Glomerular endothelial cell (primary cell): ENCODE measurements around the gene GPR146. TPM values are rescaled to one million over a fixed set of nuclear protein-coding genes. Genes with fewer than 3 reads are reported as not detected.
A peak's percentile ranks its signal among the peaks of the same experiment; 100 is the strongest.
"Not testable (repeated sequence)": the region's sequence is repeated elsewhere in the genome, so short reads cannot be mapped to it uniquely, and the experiment has no call there.

ENCODE experiments used
- DNase-seq: peaks from one replicate; pipeline ENCODE4 v3.0.0-alpha.2; 2011; ENCODE audit warnings: low read depth, low spot score; ENCODE audit errors: extremely low read depth
- total RNA-seq: library from RNA; depleted of rRNA; stranded (reverse); fragments of >200 nt; gene quantifications from 2 replicates; pipeline ENCODE4 v1.2.3, GENCODE V29; 2015

The GPR146 gene
- total RNA-seq, 1 donor from 2014 or later: 33.5 TPM

- no peak for DNase-seq
Observed at GRCh38 chr7:1024876-1025742, 19.2 kb upstream of the GPR146 start.

GRCh38 chr7:1025743-1026581 is 18.4 kb upstream of the GPR146 start:
- DNase-seq: no peak

- DNase-seq: no peak
Observed at GRCh38 chr7:1026721-1027161, 17.6 kb upstream of the GPR146 start.

GRCh38 chr7:1027242-1028043 is 16.9 kb upstream of the GPR146 start:
- DNase-seq: no peak

- no peak for DNase-seq
Observed at GRCh38 chr7:1028044-1028770, 16.1 kb upstream of the GPR146 start.

GRCh38 chr7:1028775-1029636 is 15.3 kb upstream of the GPR146 start:
- DNase-seq: peak; percentile 70

GRCh38 chr7:1029637-1030443 is 14.5 kb upstream of the GPR146 start:
- DNase-seq: no peak

- DNase-seq: no peak
Observed at GRCh38 chr7:1030444-1031070, 13.8 kb upstream of the GPR146 start.

- DNase-seq: no peak
Observed at GRCh38 chr7:1031716-1032455, 12.5 kb upstream of the GPR146 start.

- no peak for DNase-seq
Observed at GRCh38 chr7:1032536-1033181, 11.7 kb upstream of the GPR146 start.

- DNase-seq: no peak
Observed at GRCh38 chr7:1033546-1034145, 10.7 kb upstream of the GPR146 start.

- not testable (repeated sequence) for DNase-seq
Observed at GRCh38 chr7:1034769-1035168, 9.6 kb upstream of the GPR146 start.

GRCh38 chr7:1036164-1036928 is 8.0 kb upstream of the GPR146 start:
- not testable (repeated sequence) for DNase-seq

GRCh38 chr7:1040233-1040632 is 4.1 kb upstream of the GPR146 start:
- not testable (repeated sequence) for DNase-seq

GRCh38 chr7:1040790-1041189 is 3.6 kb upstream of the GPR146 start:
- DNase-seq: no peak
